Right ventricle myocardium inferior (tissue), 1 donor: ENCODE data around the gene KIAA0825. TPM values are rescaled to one million over a fixed set of nuclear protein-coding genes. Genes with fewer than 3 reads are reported as not detected.
"Not testable (repeated sequence)": the region's sequence is repeated elsewhere in the genome, so short reads cannot be mapped to it uniquely, and the experiment has no call there.

Experiments used
- ATAC-seq: fragments of 200-7000 bp; cut with Tn5 transposase; one replicate; pipeline ENCODE4 v1.9.1; 2020; ENCODE audit warnings: mild to moderate bottlenecking, moderate library complexity
- DNase-seq: peaks from one replicate; pipeline ENCODE4 v3.0.0; 2021; ENCODE audit errors: missing footprints
- intact Hi-C: fragments of 100-400 bp; cut with DNase I; formaldehyde crosslinking; loops from one replicate; pipeline ENCODE4 v1.11.0; 2022
- total RNA-seq: library from RNA; stranded (reverse); fragmentation: NEBNext Ultra II Directional; extraction: Animal tissue kit (Norgen Biotek cat#: 25700); gene quantifications from one replicate; pipeline ENCODE4 v1.2.1, GENCODE V29; 2021
- donor health status: DM: no; HTN: yes; CAD: no; lungs with severe emphysema.

KIAA0825 gene
- total RNA-seq, 1 donor from 2014 or later, result 2.2 TPM

DNA sequence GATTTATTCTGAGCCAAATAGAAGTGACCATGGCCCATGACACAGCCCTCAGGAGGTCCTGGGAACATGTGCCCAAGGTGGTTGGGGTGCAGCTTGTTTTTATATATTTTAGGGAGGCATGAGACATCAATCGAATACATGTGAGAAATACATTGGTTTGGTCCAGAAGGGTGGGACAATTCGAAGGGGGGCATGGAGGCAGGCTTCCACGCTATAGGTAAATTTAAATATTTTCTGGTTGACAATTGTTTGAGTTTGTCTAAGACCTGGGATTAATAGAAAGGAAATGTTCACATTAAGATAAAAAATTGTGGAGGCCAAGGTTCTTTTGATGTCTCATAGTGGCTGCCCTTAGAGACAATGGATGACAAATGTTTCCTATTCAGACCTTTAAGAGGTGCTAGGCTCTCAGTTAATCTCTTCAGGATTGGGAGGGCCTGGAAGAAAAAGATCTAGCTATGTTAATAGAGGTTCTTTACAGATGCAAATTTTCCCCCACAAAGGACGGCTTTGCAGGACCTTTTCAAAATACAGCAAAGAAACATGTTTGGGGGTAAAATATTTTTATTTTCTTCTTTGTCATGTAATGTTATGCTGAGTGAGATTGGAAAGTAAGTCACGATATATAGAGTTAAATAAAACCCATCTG lies 263.4 kb downstream of the KIAA0825 start:
- ATAC-seq, DNase-seq, intact Hi-C loops: not testable (repeated sequence)

DNA sequence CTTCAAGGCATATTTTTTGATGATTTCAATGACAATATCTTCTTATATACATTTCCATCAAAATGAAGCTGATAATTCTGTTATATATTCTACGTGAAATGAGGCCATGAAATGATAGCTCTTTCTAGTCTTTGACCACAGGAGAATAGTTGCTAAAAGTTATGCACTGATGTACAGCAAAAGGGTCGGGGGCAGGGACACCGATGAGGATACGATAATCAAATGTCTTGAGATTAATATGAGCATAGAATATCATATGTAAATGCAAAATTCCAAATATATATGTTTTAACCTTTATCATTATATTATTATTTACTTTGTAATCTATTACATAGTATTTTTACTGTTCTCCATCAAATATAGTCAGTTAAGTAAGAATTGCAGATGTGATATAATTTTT lies 264.8 kb downstream of the KIAA0825 start:
- intact Hi-C loops, result no loop called here
- DNase-seq (no peak), ATAC-seq (no peak)

DNA sequence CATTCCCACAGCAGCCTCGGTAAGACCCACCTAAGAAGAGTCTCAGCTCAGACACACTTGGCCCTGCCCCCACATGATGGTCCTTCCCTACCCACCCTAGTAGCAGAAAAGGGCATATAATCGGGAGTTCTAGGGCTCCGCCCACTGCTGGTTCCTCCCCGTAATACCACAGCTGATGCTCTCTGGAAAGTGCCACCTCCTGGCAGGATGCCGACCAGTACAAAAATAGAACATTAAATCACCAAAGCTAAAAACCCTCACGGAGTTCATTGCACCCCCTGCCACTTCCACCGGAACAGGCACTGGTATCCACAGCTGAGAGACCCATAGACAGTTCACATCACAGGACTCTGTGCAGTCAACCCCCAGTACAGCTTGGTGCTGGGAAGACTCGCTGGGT lies 271.3 kb downstream of the KIAA0825 start:
- intact Hi-C loops, result no loop called here
- no peak for ATAC-seq

DNA sequence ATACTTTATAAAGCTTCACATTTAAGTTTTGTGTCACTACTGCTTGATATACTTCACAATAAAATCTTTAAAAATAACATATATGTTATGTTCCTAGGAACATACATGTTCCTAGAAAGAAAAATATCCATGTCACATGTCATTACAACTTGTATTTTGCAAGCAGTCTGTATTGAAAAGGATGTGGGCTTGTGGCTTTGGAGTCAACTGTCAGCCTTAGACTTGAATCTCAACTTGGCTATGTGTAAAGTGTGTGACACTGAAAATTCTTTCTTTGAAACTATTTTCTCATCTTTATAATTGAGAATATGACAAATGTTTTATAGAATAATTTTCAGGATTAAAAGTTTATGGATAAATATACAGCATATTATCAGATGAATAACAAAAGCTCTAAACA lies 273.1 kb downstream of the KIAA0825 start:
- intact Hi-C loops, result no loop called here
- ATAC-seq, result no peak
- no peak for DNase-seq

More for the DNA sequence above, 271.3 kb downstream of the KIAA0825 start:
- DNase-seq, result no peak

DNA sequence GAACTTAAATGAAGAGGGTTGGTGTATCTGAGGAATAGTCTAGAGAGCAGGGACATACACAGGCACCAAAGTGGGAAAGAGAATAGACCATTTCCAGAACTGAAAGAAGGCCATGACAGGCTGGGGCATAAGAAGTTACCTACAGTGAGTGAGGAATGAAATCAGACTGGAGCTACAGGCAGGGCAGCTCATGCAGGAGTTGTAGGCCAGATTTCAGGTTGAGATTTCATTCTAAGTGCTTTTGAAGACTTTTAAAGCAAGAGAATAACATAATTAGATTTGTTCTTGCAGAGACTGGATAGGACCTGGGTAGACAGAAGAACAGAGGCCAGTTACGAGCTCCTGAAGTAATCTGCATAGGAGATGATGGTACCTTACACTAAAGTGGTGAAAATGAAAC lies 280.8 kb downstream of the KIAA0825 start:
- DNase-seq, result no peak
- intact Hi-C loops, result no loop called here
- no peak for ATAC-seq

DNA sequence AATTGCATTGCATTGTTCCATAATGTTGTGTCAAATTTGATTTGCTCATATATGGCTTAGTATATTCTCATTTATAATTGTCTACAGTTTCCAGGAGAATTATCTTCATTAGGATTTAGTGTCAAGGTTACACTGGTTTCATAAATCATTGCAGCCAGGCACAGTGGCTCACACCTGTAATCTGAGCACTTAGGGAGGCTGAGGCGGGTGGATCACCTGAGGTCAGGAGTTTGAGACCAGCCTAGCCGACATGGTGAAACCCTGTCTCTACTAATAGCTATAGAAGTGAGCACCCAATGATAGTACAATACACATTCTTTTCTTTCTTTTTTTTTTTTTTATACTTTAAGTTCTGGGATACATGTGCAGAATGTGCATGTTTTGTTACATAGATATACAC lies 282.5 kb downstream of the KIAA0825 start:
- intact Hi-C loops, result no loop called here

DNA sequence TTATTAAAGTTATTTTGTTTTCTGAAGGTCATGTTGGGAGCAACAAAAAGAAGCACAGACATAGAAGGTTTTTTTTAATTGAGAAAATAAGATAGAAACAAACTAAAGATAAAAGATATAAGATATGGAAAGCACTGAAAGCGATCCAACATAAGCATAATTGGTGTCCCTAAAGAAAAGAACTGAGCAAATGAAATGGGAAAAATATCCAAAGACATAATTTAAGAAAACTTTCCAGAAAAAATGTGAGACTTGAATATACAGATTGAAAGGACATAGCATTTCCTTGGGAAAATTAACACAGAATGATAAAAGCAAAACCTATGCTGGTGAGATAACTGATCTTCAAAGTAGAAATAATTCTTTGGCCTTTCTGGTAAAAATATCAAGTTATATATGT lies 289.3 kb downstream of the KIAA0825 start:
- DNase-seq (no peak), ATAC-seq (no peak)
- intact Hi-C loops, result no loop called here

More for the DNA sequence above, 282.5 kb downstream of the KIAA0825 start:
- DNase-seq, result no peak
- no peak for ATAC-seq

DNA sequence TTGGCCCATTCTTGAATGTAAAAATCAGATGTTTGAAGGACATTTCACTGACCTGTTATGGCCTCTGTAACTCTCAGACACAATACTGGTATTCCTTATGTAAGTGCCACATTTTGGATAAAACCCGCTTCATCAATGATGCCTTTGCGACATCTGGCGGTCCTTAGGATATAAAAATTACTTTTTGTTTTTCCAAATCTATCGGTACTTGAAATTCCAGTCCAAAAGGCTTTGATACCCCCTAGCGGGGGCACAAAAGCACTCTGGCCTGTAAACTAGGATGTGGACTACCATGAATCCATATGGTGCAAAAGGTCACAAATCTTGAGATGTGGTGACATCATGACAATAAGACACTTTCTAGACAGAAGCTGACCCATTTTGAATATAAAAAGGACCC lies 291.8 kb downstream of the KIAA0825 start:
- ATAC-seq (no peak), DNase-seq (no peak)
- intact Hi-C loops, result no loop called here

DNA sequence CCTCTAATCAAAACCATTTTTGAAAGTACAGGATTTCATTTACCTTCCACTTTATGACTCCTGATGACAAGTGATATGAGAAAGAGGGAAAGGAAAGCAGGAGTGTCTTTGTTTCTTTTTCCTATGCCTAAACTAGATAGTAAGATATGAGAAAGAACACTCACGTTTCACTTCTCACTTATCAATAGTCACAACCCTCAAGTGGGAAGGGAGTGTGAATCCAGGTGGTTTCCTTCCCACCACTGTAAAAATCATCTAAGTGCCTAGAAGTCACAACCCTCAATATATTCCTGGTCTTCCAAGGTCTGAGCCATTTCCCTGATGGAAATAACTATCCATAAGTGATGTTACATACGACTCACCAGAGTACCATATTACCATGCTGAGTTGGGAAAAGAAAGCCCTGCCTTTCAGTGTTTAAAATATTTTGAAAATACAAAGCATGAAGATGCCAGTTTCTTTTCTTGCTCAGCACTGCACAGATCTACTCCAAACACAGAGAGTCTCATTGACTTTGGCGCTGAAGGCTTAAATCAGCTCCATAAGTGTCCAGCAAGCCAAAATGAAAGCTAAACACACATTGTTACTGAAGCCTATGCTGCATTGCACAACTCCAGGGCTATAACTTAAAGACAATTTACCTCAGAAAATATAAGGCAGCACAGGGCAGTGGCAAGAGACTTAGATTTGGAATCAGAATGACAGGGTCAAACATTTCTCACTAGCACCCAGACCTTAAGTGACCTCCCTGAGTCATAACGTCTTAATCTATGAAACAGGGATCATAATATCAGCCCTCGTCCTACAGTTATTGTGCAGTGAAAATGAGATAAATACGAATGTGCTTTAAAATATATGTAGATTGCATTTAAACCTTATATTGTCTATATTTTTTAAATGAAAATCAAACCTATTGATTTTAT lies 301.2 kb downstream of the KIAA0825 start:
- intact Hi-C loops, result no loop called here
- DNase-seq (no peak), ATAC-seq (no peak)

DNA sequence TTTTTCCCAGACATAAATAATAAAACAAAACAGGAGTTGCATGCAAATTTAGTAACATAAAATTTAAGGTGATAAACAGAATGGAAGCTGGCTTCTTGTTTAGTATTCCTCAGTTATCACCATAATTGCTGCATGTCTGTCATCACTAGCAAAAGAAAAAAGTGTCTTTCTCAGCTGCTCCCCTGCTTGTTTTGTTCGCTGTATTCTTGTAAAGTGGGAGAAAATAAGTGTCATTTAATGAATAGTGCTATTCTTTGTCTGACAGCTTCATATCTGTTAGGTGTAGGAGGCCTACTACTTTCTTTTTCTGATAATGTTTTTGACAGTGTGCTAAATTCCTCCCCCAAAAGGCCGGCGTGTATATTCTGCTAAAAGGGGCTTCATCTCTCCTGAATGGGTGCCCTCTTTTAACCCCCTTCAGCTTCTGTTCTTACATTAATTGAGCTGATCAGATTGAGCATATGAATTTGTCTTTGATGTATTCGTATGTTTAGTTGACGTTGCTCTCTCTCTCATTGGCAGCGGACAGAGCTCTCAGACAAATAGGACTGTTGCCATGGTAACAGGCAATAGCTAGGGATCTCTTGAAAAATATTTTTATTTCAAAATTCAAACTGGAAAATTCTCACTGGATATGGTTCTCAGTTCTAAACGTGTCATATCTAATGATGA lies 303.8 kb downstream of the KIAA0825 start:
- intact Hi-C loops, result no loop called here
- no peak for ATAC-seq
- no peak for DNase-seq

DNA sequence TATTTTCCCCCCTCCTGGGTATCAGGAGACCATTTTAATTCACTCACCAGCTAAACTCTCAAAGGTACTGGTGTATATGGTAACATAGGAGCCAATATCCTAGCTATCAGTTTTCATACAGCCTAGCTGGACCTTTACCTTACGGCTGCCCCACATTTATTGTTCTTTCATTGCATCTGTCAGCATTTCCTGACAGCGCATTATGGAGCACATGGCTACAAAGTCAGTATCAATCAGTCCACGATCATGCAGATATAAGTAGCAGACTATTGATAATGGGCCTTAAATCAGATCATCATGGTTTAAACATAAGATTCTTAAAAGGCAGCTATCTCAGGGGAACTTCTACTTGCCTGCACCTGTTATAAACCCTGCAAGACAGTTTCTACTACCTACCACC lies 304.7 kb downstream of the KIAA0825 start:
- intact Hi-C loops, result no loop called here
- ATAC-seq (no peak), DNase-seq (no peak)

DNA sequence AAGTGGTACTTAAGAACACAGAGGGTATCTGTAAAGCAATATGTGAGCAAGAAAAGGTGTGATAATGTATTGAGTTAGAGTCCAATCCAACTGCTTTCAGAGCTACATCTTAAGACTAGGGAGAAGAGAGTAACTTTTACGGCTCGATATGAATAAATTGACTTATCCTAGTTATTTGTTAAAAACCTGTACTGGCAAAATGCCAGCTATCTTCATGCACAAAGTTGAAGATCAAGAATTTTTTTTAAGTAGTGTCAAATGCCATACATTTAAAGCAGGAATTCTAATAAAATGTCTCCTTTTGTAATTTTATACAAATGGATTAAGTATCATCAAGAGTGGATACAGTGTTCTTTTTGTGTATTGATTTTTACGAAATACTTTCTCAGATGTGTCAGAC lies 305.2 kb downstream of the KIAA0825 start:
- DNase-seq, result no peak
- no peak for ATAC-seq
- intact Hi-C loops, result no loop called here

DNA sequence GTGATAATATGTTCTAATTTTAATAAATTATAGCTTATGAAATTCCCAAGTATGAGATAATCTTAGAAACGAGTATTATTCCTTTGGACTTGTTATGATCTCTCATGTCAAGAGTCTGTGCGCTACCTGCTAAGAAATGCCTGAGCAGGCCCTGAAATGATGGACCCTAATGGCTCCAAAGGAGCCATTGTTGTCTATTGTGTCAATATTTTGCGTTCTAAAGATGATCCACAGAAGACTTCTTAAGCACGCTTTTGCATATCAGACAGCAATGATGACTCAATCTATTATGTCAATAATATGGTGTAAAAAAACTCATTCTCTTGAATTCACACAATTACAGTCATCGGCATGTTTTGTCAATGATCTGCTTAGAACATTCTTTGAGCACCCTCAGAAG lies 306.1 kb downstream of the KIAA0825 start:
- ATAC-seq, result no peak
- DNase-seq, result no peak
- intact Hi-C loops, result no loop called here

DNA sequence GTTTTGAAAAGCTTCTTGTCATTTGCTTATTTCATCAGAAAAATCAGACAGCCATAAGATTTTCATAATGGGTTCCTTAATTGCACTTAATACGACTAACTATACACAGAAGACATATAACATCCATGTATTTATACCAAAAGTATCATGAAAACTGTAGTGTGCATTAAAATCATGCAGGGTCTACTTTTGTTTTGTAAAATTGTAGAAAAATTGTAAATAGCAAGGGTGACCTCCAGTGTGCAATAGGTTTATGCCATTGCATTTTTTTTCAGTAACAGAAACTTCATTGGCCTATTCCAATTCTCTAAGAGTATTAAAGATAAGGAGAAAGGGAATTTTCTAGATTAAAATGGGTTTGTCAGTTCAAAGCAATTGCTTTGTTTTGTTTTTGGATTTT lies 307.6 kb downstream of the KIAA0825 start:
- no peak for DNase-seq
- intact Hi-C loops, result no loop called here
- ATAC-seq, result no peak

DNA sequence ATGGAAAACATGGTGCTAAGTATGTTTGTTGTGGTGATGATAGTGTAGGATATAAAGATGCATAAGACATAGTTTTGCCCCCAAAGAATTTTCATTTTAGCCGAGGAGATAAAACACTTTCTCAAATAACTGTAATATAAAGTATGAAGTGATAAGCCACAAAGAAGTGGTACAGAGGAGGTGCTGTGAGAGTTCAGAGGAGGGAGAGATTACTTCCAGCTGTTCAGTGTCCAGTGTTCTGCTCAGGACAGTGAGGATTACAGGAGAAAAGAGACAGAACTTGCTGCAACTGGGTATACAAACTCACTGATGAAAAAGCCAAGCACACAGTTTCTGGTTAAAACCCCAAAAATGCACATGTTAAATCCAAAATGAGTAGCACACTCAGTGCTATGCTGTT lies 309.3 kb downstream of the KIAA0825 start:
- no peak for ATAC-seq
- intact Hi-C loops, result no loop called here
- no peak for DNase-seq

DNA sequence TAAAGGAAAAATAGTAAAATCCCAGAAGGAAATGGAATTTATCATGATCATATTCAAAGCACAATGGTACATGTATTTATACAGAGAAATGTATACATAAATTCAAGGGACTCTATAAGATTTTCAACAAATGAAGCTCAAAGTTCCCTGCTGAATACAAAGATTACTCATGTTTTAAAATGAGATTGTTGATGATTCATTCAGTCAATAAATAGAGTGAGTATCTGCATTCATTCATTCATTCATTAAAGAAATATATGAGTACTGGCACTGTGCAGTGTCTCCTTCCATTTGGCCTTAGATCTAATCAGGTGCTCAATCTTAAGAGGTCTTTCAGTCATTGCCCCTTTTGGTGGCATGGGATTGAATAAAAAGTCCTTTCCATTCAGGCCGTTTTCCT lies 310.0 kb downstream of the KIAA0825 start:
- DNase-seq, result no peak
- ATAC-seq, result no peak
- intact Hi-C loops, result no loop called here

DNA sequence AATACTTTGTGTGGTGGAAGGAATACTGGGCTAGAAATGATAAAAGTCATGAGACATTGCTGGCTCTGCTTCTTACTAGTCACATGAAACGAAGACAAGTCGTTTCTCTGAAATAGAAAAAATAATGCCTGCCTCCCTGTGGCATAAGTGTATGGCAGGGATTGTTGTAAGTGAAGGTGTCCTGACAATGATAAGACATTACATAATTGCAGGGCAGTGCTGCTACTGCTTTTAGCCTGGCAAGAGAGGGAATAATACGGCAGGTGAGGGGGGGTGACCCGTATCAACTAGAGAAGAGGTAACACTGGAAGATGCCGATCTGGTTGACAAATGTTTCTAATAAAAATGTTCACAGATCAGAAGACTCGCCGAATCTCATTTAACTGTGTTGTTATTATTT lies 314.3 kb downstream of the KIAA0825 start:
- DNase-seq (no peak), ATAC-seq (no peak)
- intact Hi-C loops, result no loop called here

DNA sequence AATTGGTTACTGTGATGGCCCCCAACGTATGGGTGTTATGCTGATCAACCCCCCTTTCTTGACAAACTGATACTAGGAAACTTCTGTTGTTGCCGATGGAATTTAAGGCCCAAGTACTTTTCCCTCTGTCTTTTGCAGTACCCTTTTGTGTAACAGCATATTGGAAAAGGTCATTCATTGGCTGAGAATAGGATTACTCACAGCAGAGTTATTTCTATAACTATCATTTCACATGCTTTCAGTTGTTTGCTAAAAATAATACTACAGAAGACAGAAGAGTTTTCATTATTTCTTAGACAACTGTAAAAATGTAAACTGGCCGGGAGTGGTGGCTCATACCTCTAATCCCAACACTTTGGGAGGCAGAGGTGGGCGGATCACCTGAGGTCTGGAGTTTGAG lies 329.5 kb downstream of the KIAA0825 start:
- intact Hi-C loops, result no loop called here
- no peak for DNase-seq

DNA sequence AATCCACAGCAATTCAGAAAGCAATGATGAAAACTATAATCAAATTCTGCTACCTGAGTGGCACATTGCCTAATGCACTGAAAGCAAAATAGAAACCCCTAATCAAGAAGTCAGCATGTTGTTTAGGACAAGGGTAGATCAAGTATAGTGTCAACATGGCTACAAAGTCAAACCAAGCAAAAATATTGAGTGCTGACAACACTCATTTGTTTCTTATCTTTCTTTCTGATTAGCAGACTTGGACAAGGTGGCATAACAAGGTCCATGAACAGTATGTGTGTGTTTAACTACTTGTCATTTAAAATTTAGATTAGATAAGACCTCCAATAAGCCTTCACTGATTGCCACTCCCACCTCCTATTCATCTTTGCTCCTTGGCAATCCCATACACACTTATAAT lies 332.4 kb downstream of the KIAA0825 start:
- no peak for DNase-seq
- intact Hi-C loops, result no loop called here
- no peak for ATAC-seq

More for the DNA sequence above, 329.5 kb downstream of the KIAA0825 start:
- no peak for ATAC-seq

DNA sequence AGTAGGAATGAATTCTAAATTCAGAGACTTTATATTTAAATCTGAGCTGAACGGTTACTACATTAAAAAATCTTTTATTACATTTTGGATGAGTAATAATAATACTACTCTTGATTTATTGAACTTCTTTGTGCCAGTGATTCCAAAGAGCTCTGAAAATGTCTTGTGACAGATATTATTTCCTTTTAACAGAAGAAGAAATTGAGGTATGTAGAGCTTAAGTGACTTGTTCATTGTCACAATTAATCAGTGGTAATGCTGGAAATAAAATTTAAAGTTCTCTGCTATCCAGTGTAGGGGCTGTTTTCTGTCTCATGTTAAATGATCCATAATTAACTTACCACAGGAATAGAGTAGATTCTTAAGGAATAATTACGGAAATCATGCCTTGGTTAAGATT lies 335.3 kb downstream of the KIAA0825 start:
- DNase-seq (no peak), ATAC-seq (no peak)
- intact Hi-C loops, result no loop called here
